ENCODE results near the gene SETSIP. TPM values are rescaled to one million over a fixed set of nuclear protein-coding genes. Genes with fewer than 3 reads are reported as not detected.
A peak's percentile ranks its signal among the peaks of the same experiment; 100 is the strongest.

The SETSIP gene
- 0.26 TPM in 1 of 2 replicates, not detected in the other for total RNA-seq (2014; rRNA removed; shearing (Covaris generic); ENCODE audit: low replicate concordance)

DNA sequence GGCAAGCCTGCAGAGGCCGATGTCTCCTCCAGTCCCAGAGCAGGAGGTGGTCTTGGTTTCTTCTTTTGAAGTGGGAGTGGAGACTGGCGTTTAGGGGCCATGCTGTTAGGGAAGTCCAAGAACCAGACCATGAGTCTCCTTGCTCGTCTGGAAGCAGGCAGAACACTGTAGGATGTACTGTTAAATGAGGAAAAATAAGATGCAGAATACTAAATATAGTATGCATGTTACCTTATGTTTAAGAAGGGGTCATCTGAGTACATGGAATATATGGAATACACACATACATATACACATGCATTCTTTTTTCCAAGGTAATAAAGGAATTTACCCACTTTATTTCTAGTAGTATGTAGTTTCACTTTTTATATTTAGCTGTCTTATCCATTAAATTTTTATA lies at the start of gene SETSIP:
Gene SETSIP, minus strand, starts transcription at position 101 of the 400 bp plus-strand sequence. Its CDS starts 0 bp downstream, at position 101.
- no peak within 1 kb of the TSS for H3K4me3 ChIP-seq
- no peaks in the 10 kb centered on the region for H3K27me3 ChIP-seq
- H3K9me3 ChIP-seq: no peaks in the 10 kb centered on the region
- DNase-seq: no peak
- no peaks in the 10 kb centered on the region for H3K36me3 ChIP-seq

GRCh38 chr1:92123868-92124267 lies 48.7 kb upstream of the SETSIP start:
- no peak for DNase-seq
- Histone ChIP-seq H3K9me3 (no peaks in the 10 kb centered on the region), H3K27me3 (no peaks in the 10 kb centered on the region), H3K36me3 (no peaks in the 10 kb centered on the region), H3K4me3 (no peak overlapping the region)

DNA sequence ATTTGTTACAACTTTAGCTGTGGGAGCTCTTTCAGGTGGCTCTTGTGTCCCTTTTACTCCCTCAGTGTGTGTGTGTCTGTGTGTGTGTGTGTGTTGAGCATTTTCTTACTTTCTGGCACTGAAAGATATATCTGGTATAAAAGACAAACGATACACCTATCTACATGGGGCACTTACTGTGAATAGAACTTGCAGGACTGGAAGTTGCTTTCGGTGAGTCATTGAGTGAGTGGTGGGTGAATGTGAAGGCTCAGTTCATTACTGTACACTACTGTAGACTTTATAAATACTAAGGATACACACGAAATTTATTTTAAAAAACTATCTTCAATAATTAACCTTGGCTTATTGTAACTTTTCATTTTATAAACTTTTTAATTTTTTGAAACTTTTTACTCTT lies 43.6 kb upstream of the SETSIP start:
- Histone ChIP-seq H3K9me3 (no peaks in the 10 kb centered on the region), H3K36me3 (no peaks in the 10 kb centered on the region), H3K27me3 (no peaks in the 10 kb centered on the region; the same call in 1 of the 2 replicates), H3K4me3 (no peak overlapping the region)
- DNase-seq: no peak

- Histone ChIP-seq H3K9me3 (no peaks in the 10 kb centered on the region), H3K36me3 (no peaks in the 10 kb centered on the region)
- no peak for DNase-seq
These were observed 42.3 kb upstream of the SETSIP start for GRCh38 chr1:92117526-92117925.

GRCh38 chr1:92108631-92109030 lies 33.4 kb upstream of the SETSIP start:
- Histone ChIP-seq H3K4me3 (no peak overlapping the region), H3K9me3 (no peaks in the 10 kb centered on the region), H3K36me3 (no peaks in the 10 kb centered on the region), H3K27me3 (no peaks in the 10 kb centered on the region)
- no peak for DNase-seq

More at GRCh38 chr1:92117526-92117925, 42.3 kb upstream of the SETSIP start:
- no peak overlapping the region for H3K4me3 ChIP-seq
- no peaks in the 10 kb centered on the region; the same call in 1 of the 2 replicates for H3K27me3 ChIP-seq

GRCh38 chr1:92105546-92106081 lies 30.4 kb upstream of the SETSIP start:
- Histone ChIP-seq H3K27me3 (no peaks in the 10 kb centered on the region), H3K9me3 (no peaks in the 10 kb centered on the region), H3K4me3 (no peak overlapping the region), H3K36me3 (no peaks in the 10 kb centered on the region)
- DNase-seq: no peak

DNA sequence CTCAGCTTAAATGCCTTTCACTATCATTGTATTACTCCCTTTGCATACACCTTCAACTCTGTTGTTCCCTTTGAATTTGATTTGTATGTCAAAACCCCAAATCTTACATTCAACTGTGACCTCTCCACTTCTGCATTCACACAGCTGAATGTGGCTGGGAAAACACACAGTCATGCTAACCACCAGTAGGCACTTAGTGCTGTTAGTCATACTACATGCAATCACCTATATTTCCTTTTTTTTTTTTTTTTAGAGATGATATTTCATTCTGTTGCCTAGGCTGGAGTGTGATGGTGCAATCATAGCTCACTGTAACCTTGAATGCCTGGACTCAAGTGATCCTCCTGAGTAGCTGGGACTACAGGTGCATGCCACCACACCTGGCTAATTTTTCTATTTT lies 21.1 kb upstream of the SETSIP start:
- Histone ChIP-seq H3K27me3 (no peaks in the 10 kb centered on the region), H3K4me3 (no peak overlapping the region), H3K9me3 (no peaks in the 10 kb centered on the region), H3K36me3 (no peaks in the 10 kb centered on the region)
- DNase-seq: no peak

DNA sequence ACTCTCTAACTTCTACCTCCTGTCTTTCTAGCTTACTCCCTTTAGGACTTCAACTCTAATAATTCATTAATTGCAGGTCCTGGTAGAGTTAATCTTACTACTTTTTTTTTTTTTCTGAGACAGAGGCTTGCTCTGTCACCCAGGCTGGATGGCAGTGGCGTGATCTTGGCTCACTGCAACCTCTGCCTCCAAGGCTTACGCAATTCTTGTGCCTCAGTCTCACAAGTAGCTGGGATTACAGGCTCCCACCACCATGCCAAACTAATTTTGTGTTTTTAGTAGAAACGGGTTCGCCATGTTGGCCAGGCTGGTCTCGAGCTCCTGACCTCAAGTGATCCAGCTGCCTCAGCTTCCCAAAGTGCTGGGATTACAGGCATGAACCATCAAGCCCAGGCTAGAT lies 20.7 kb upstream of the SETSIP start:
- Histone ChIP-seq H3K27me3 (no peaks in the 10 kb centered on the region), H3K9me3 (no peaks in the 10 kb centered on the region), H3K36me3 (no peaks in the 10 kb centered on the region), H3K4me3 (no peak overlapping the region)
- no peak for DNase-seq

DNA sequence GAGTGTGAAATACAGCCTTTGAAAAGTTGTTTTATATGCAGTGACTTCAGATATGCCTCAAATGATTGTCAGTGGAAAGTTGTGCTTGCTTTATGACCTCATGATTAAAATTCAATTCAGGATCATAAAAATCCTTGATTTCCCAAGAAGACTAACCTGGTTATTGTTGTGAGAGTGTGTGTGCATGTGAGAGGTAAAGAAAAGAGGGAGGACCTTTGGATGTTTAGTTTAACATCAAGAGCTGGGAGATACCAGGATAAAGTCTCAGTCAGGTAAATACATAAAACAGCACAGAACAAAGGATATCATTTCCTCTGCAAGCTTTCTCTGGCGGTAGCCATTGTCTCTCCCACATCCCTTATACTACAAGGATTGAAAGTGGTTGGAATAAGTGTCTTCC lies 19.4 kb upstream of the SETSIP start:
- no peak overlapping the region for H3K4me3 ChIP-seq
- no peaks in the 10 kb centered on the region for H3K9me3 ChIP-seq
- no peaks in the 10 kb centered on the region for H3K36me3 ChIP-seq
- DNase-seq: no peak
- H3K27me3 ChIP-seq: no peaks in the 10 kb centered on the region

DNA sequence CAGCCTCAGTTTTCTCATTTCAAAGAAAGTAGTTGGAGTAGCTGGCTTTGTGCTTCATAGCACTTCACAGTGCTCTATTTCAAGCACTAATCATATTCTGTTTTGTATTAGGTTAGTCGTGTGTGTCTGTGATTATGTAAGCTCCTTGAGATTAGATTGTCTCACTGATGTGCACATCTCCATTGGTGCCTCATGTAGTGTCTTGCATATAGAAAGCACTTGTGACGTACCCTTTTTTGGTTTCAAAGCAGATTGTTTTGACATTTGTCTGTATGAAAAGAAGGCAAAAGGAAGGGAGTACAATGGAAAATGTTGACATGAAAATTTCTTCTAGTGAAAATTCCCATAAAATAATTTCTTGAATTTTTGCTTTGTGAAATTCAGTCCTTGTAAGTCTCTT lies 18.9 kb upstream of the SETSIP start:
- no peaks in the 10 kb centered on the region for H3K36me3 ChIP-seq
- H3K27me3 ChIP-seq: no peaks in the 10 kb centered on the region
- no peaks in the 10 kb centered on the region for H3K9me3 ChIP-seq
- no peak for DNase-seq
- no peak overlapping the region for H3K4me3 ChIP-seq

GRCh38 chr1:92091625-92092024 lies 16.4 kb upstream of the SETSIP start:
- DNase-seq: no peak
- Histone ChIP-seq H3K9me3 (no peaks in the 10 kb centered on the region), H3K36me3 (no peaks in the 10 kb centered on the region)

GRCh38 chr1:92087542-92087941 lies 12.3 kb upstream of the SETSIP start:
- Histone ChIP-seq H3K4me3 (no peak overlapping the region), H3K36me3 (no peaks in the 10 kb centered on the region), H3K27me3 (no peaks in the 10 kb centered on the region), H3K9me3 (0 out of 2 replicates have a peak, but pooled peaks cover 2% of the 10 kb centered on the region)
- no peak for DNase-seq

More at GRCh38 chr1:92091625-92092024, 16.4 kb upstream of the SETSIP start:
- Histone ChIP-seq H3K27me3 (no peaks in the 10 kb centered on the region), H3K4me3 (no peak overlapping the region)

- DNase-seq: no peak
- H3K27me3 ChIP-seq: no peaks in the 10 kb centered on the region
- H3K9me3 ChIP-seq: 0 out of 2 replicates have a peak, but pooled peaks cover 2% of the 10 kb centered on the region
- no peak overlapping the region for H3K4me3 ChIP-seq
- H3K36me3 ChIP-seq: no peaks in the 10 kb centered on the region
These were observed 10.5 kb upstream of the SETSIP start for GRCh38 chr1:92085727-92086126.

DNA sequence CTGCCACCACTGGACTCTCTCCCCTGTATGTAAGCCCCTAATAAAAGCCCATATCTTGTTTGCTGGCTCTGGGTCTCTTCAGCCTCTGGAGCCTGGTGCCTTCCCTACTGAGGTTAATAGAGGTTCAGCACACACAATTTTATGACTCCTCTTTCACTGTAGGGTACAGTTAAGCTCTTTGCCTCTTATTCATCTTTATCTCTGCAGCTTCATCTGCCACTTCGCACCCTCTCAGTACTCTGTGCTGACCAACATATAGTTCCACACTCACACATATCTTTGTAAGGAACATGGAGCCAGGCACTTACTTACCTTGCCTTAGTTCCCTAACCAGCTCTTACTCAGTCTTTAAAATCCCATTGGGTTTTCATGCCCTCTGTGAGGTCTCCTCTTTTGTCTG lies 9.4 kb upstream of the SETSIP start:
- H3K27me3 ChIP-seq: no peaks in the 10 kb centered on the region
- no peak overlapping the region for H3K4me3 ChIP-seq
- no peaks in the 10 kb centered on the region for H3K36me3 ChIP-seq
- 0 out of 2 replicates have a peak, but pooled peaks cover 2% of the 10 kb centered on the region for H3K9me3 ChIP-seq
- DNase-seq: no peak

GRCh38 chr1:92081031-92081430 lies 5.8 kb upstream of the SETSIP start:
- Histone ChIP-seq H3K9me3 (0 out of 2 replicates have a peak, but pooled peaks cover 2% of the 10 kb centered on the region), H3K4me3 (peak overlapping the region; percentile 79), H3K36me3 (no peaks in the 10 kb centered on the region), H3K27me3 (no peaks in the 10 kb centered on the region)
- DNase-seq: no peak

GRCh38 chr1:92080128-92080985 lies 5.1 kb upstream of the SETSIP start, which contains the start of gene BTBD8:
BTBD8 (plus strand) TSS chr1:92080345; CDS start chr1:92080572, 227 bp downstream.
- H3K36me3 ChIP-seq: no peaks in the 10 kb centered on the region
- peak within 1 kb of the TSS; percentile 79 for H3K4me3 ChIP-seq
- H3K27me3 ChIP-seq: no peaks in the 10 kb centered on the region
- 0 out of 2 replicates have a peak, but pooled peaks cover 2% of the 10 kb centered on the region for H3K9me3 ChIP-seq
- peak; percentile 69 for DNase-seq

DNA sequence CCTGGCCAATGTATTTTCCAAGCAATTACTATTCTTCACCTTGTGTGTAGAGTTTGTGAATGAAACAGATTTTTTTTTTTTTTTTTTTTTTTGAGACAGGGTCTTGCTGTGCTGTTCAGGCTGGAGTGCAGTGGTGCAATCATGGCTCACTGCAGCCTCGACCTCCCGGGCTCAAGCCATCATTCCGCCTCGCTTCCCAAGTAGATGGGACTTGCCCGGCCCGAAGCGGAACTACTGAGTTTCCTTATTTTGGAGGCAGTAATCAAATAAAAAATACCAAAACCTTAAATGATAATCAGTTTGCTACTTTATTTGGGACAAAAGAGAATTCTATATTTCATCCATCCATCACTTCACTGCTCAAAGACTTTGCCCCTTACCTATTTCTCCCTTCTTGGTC lies 4.2 kb upstream of the SETSIP start:
- H3K9me3 ChIP-seq: no peaks in the 10 kb centered on the region
- peak overlapping the region; percentile 79; the same call in 1 of the 2 replicates for H3K4me3 ChIP-seq
- no peak for DNase-seq
- no peaks in the 10 kb centered on the region for H3K27me3 ChIP-seq
- H3K36me3 ChIP-seq: no peaks in the 10 kb centered on the region
